ENCODE results near the gene SYN1. TPM values are rescaled to one million over a fixed set of nuclear protein-coding genes. Genes with fewer than 3 reads are reported as not detected.

SYN1 gene
- polyA plus RNA-seq, 2 of the 4 experiments (the other 2 are of a cell fraction) = 0.05 TPM; not detected in 1

DNA sequence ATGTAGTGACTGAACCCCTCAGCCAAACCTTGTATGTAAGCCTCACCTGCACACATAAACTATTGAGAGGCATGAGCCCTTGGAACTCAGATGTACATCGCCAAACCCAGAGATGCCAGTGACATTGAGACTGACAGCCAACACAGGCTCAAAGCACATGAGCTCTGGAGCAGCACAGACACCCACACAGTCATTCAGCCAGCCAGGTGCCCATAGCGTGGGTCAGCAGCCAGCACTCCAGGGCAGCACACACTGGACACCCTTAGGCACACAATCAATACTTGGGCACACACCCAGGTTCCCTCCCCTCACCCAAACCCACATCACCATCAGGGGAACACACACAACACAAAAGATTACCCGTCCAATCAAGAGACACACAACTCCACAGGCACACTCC is 41.8 kb downstream of the SYN1 start (continued):
- no peak for TF ChIP-seq HOXB13 (CRISPR knock-in tag; IDR thresholded peaks at IDR 0.05; ENCODE audit: low read depth)

GRCh38 chrX:47577424-47577823 is 42.2 kb downstream of the SYN1 start:
- ATAC-seq = no peak
- no peak overlapping the region for H3K27ac ChIP-seq
- ChIA-PET POLR2A (no interaction called here), CTCF (interaction anchor here (0.9 kb wide), 1 partner anchor 60 kb away, joined by 3 read pairs; no protein-coding TSS in a partner anchor)
- TF ChIP-seq HOXB5 (CRISPR knock-in tag; IDR thresholded peaks at IDR 0.05) (no peak), TP53 (CRISPR knock-in tag; IDR thresholded peaks at IDR 0.05) (no peak), KDM5A (IDR thresholded peaks at IDR 0.05) (no peak), FOSL2 (IDR thresholded peaks at IDR 0.05) (no peak), FOSL2 (CRISPR knock-in tag; IDR thresholded peaks at IDR 0.05) (no peak), HOXA7 (CRISPR knock-in tag; IDR thresholded peaks at IDR 0.05) (no peak), ZSCAN20 (CRISPR knock-in tag; IDR thresholded peaks at IDR 0.05) (no peak), NPAS2 (CRISPR knock-in tag; IDR thresholded peaks at IDR 0.05; ENCODE audit: borderline replicate concordance) (no peak), TFCP2L1 (CRISPR knock-in tag; IDR thresholded peaks at IDR 0.05) (no peak), ESRRA (IDR thresholded peaks at IDR 0.05; ENCODE audit: borderline replicate concordance, low read length) (no peak), RNF2 (IDR thresholded peaks at IDR 0.05; ENCODE audit: borderline replicate concordance, low read depth) (no peak), POLR2A (IDR thresholded peaks at IDR 0.05; ENCODE audit: low read length) (no peak), MAFK (IDR thresholded peaks at IDR 0.05; ENCODE audit: partially characterized antibody) (no peak)
- TF ChIP-seq, protein P1, sequence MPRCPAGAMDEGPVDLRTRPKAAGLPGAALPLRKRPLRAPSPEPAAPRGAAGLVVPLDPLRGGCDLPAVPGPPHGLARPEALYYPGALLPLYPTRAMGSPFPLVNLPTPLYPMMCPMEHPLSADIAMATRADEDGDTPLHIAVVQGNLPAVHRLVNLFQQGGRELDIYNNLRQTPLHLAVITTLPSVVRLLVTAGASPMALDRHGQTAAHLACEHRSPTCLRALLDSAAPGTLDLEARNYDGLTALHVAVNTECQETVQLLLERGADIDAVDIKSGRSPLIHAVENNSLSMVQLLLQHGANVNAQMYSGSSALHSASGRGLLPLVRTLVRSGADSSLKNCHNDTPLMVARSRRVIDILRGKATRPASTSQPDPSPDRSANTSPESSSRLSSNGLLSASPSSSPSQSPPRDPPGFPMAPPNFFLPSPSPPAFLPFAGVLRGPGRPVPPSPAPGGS (IDR thresholded peaks at IDR 0.05) = no peak
- TF ChIP-seq, protein P2, sequence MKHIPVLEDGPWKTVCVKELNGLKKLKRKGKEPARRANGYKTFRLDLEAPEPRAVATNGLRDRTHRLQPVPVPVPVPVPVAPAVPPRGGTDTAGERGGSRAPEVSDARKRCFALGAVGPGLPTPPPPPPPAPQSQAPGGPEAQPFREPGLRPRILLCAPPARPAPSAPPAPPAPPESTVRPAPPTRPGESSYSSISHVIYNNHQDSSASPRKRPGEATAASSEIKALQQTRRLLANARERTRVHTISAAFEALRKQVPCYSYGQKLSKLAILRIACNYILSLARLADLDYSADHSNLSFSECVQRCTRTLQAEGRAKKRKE (CRISPR knock-in tag; IDR thresholded peaks at IDR 0.05; ENCODE audit: low read depth) = no peak
- H3K9me3 ChIP-seq = no peaks in the 10 kb centered on the region
- WGBS (ENCODE audit: missing lambda C conversion rate) = 46% methylated on average over 9 of the region's 9 CpGs
- H3K4me1 ChIP-seq = peaks cover 29% of the 10 kb centered on the region; the same call in 2 of the 3 replicates
- no peak for DNase-seq (ENCODE audit: low read depth in 1 of 2, low spot score in 1 of 2)
- H3K4me3 ChIP-seq = no peak overlapping the region
- H3K4me2 ChIP-seq = no peak overlapping the region; the same call in 2 of the 3 replicates
- no peak for FAIRE-seq

GRCh38 chrX:47576021-47576898 is 43.4 kb downstream of the SYN1 start:
- no peak for ATAC-seq
- H3K4me1 ChIP-seq = peaks cover 22% of the 10 kb centered on the region; the same call in 2 of the 3 replicates
- CTCF ChIA-PET = no interaction called here

More at GRCh38 chrX:47576021-47576898, 43.4 kb downstream of the SYN1 start:
- FAIRE-seq (no peak), DNase-seq (ENCODE audit: low read depth in 1 of 2, low spot score in 1 of 2) (no peak)
- H3K4me2 ChIP-seq = no peak overlapping the region
- H3K4me3 ChIP-seq = no peak overlapping the region
- POLR2A ChIA-PET = no interaction called here
- H3K9me3 ChIP-seq = no peaks in the 10 kb centered on the region
- TF ChIP-seq KDM1A (IDR thresholded peaks at IDR 0.05; ENCODE audit: low read depth) (no peak), HMGXB4 (CRISPR knock-in tag; IDR thresholded peaks at IDR 0.05; ENCODE audit: borderline replicate concordance) (no peak), HDAC2 (IDR thresholded peaks at IDR 0.05) (no peak), MAFK (IDR thresholded peaks at IDR 0.05; ENCODE audit: partially characterized antibody) (no peak), HEYL (CRISPR knock-in tag; IDR thresholded peaks at IDR 0.05) (no peak), JUN (IDR thresholded peaks at IDR 0.05) (no peak), CBX8 (IDR thresholded peaks at IDR 0.05) (no peak), POLR2A (IDR thresholded peaks at IDR 0.05; ENCODE audit: low read length) (no peak)
- TF ChIP-seq, protein P2 (CRISPR knock-in tag; IDR thresholded peaks at IDR 0.05; ENCODE audit: low read depth) = no peak
- WGBS (ENCODE audit: missing lambda C conversion rate) = 91% methylated on average over 20 of the region's 20 CpGs
- H3K27ac ChIP-seq = no peak overlapping the region

Measured in A549 (cell line).